NCI-H82 (cell line): ENCODE data around the gene PDE9A.

ENCODE experiments used
- DNase-seq: peaks from one replicate; lab custom pipeline; 2025; lab: John Stamatoyannopoulos, UW

PDE9A gene

GRCh38 chr21:42642219-42642745 is 11.1 kb upstream of the PDE9A start:
- no peak for DNase-seq

GRCh38 chr21:42644223-42645208 is 8.9 kb upstream of the PDE9A start:
- no peak for DNase-seq

GRCh38 chr21:42645211-42646075 is 8.0 kb upstream of the PDE9A start:
- DNase-seq = peak; percentile 95

GRCh38 chr21:42646076-42646825 is 7.2 kb upstream of the PDE9A start:
- peak; percentile 46 for DNase-seq

GRCh38 chr21:42646836-42647235 is 6.6 kb upstream of the PDE9A start:
- DNase-seq = no peak

- DNase-seq = no peak
These were observed 4.8 kb upstream of the PDE9A start for GRCh38 chr21:42648606-42649005.

- no peak for DNase-seq
These were observed 4.0 kb upstream of the PDE9A start for GRCh38 chr21:42649122-42650032.

- DNase-seq = no peak
These were observed 3.4 kb upstream of the PDE9A start for GRCh38 chr21:42650033-42650370.

- no peak for DNase-seq
These were observed 2.7 kb upstream of the PDE9A start for GRCh38 chr21:42650441-42651421.

- DNase-seq = no peak
These were observed 1.7 kb upstream of the PDE9A start for GRCh38 chr21:42651515-42652401.

GRCh38 chr21:42652527-42653230 is 742 bp upstream of the PDE9A start:
- peak; percentile 83 for DNase-seq

- peak; percentile 93 for DNase-seq
These were observed 925 bp downstream of the PDE9A start for GRCh38 chr21:42654179-42654912.

GRCh38 chr21:42654913-42655795 is 1.7 kb downstream of the PDE9A start:
- DNase-seq = no peak

GRCh38 chr21:42655796-42656770 is 2.7 kb downstream of the PDE9A start:
- no peak for DNase-seq

GRCh38 chr21:42656872-42657271 is 3.5 kb downstream of the PDE9A start:
- no peak for DNase-seq
